Measurements from ENCODE around the gene SELE.
"Not testable (repeated sequence)": the region's sequence is repeated elsewhere in the genome, so short reads cannot be mapped to it uniquely, and the experiment has no call there.

Gene SELE

GRCh38 chr1:169715100-169715499 is 18.8 kb downstream of the SELE start:
- DNase-seq: not testable (repeated sequence)

- not testable (repeated sequence) for DNase-seq
Observed at GRCh38 chr1:169713090-169713489, 20.8 kb downstream of the SELE start.

GRCh38 chr1:169712309-169712631 is 21.6 kb downstream of the SELE start:
- no peak for DNase-seq

- DNase-seq: peak; percentile 84
Observed at GRCh38 chr1:169711469-169712308, 22.2 kb downstream of the SELE start, which contains the start of gene SELL. SELL (minus strand) TSS chr1:169711620; CDS start chr1:169711498, 122 bp downstream.

- DNase-seq: no peak
Observed at GRCh38 chr1:169708647-169709046, 25.2 kb downstream of the SELE start.

GRCh38 chr1:169707912-169708604 is 25.8 kb downstream of the SELE start:
- peak; percentile 33 for DNase-seq

- no peak for DNase-seq
Observed at GRCh38 chr1:169704797-169705196, 29.1 kb downstream of the SELE start.

- peak; percentile 39 for DNase-seq
Observed at GRCh38 chr1:169701261-169702005, 32.4 kb downstream of the SELE start.

GRCh38 chr1:169699707-169700106 is 34.2 kb downstream of the SELE start:
- DNase-seq: peak; percentile 41

GRCh38 chr1:169698976-169699375 is 34.9 kb downstream of the SELE start:
- DNase-seq: peak; percentile 60

- DNase-seq: no peak
Observed at GRCh38 chr1:169697755-169698154, 36.1 kb downstream of the SELE start.

- DNase-seq: no peak
Observed at GRCh38 chr1:169696273-169697100, 37.4 kb downstream of the SELE start.

GRCh38 chr1:169694304-169695075 is 39.4 kb downstream of the SELE start:
- DNase-seq: peak; percentile 82

- peak; percentile 80 for DNase-seq
Observed at GRCh38 chr1:169692756-169693460, 41.0 kb downstream of the SELE start.

- DNase-seq: no peak
Observed at GRCh38 chr1:169690489-169690888, 43.4 kb downstream of the SELE start.

GRCh38 chr1:169689395-169689794 is 44.5 kb downstream of the SELE start:
- no peak for DNase-seq

GRCh38 chr1:169688377-169688776 is 45.5 kb downstream of the SELE start:
- DNase-seq: not testable (repeated sequence)

GRCh38 chr1:169683661-169684060 is 50.2 kb downstream of the SELE start:
- DNase-seq: no peak

- DNase-seq: not testable (repeated sequence)
Observed at GRCh38 chr1:169683168-169683567, 50.7 kb downstream of the SELE start.

- DNase-seq: no peak
Observed at GRCh38 chr1:169682071-169682470, 51.8 kb downstream of the SELE start.

- DNase-seq: no peak
Observed at GRCh38 chr1:169681140-169681539, 52.7 kb downstream of the SELE start.
